ENCODE measurements around the gene ZNF740. TPM values are rescaled to one million over a fixed set of nuclear protein-coding genes. Genes with fewer than 3 reads are reported as not detected.
"Not testable (repeated sequence)": the region's sequence is repeated elsewhere in the genome, so short reads cannot be mapped to it uniquely, and the experiment has no call there.

ZNF740 gene
- polyA plus RNA-seq, 1 of the 3 experiments (the other 2 are of a cell fraction): 14.6 TPM

DNA sequence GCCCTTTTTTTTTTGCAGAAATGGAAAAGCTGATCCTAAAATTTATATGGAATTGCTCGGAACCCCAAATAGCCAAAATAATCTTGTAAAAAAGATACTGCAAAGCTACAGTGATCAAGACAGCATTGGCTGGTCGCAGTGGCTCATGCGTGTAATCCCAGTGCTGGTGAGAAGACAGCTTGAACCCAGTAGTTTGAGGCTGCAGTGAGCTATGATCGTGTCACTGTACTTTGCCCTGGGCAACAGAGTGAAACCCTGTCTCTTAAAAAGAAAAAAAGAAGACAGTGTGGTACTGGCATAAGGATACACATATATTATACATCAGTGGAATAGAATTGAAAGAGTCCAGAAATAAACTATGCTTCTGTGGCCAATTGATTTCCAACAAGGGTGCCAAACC is 21.1 kb downstream of the ZNF740 start (continued):
- TF ChIP-seq, protein P1, sequence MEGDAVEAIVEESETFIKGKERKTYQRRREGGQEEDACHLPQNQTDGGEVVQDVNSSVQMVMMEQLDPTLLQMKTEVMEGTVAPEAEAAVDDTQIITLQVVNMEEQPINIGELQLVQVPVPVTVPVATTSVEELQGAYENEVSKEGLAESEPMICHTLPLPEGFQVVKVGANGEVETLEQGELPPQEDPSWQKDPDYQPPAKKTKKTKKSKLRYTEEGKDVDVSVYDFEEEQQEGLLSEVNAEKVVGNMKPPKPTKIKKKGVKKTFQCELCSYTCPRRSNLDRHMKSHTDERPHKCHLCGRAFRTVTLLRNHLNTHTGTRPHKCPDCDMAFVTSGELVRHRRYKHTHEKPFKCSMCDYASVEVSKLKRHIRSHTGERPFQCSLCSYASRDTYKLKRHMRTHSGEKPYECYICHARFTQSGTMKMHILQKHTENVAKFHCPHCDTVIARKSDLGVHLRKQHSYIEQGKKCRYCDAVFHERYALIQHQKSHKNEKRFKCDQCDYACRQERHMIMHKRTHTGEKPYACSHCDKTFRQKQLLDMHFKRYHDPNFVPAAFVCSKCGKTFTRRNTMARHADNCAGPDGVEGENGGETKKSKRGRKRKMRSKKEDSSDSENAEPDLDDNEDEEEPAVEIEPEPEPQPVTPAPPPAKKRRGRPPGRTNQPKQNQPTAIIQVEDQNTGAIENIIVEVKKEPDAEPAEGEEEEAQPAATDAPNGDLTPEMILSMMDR (IDR thresholded peaks at IDR 0.05): no peak

DNA sequence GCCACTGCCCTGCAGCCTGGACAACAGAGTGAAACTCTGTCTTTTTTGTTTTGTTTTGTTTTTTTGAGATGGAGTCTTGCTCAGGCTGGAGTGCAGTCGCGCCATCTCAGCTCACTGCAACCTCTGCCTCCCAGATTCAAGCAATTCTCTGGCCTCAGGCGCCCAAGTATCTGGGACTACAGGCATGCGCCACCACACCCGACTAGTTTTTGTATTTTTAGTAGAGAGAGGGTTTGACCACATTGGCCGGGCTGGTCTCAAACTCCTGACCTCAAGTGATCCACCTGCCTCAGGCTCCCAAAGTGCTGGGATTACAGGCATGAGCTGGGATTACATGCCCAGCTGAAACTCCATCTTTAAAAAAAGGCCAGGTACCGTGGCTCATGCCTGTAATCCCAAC is 21.8 kb downstream of the ZNF740 start:
- H3K9me3 ChIP-seq; H3K4me2 ChIP-seq; DNase-seq; H3K36me3 ChIP-seq (replicated peaks in 1 of 2; ENCODE audit: control insufficient read depth in 1 of 2, insufficient read depth in 2 of 2, low read length in 1 of 2); H3K9me2 ChIP-seq; H3K4me3 ChIP-seq (ENCODE audit: low read depth in 2 of 2, low read length in 1 of 2); H3K27me3 ChIP-seq (ENCODE audit: insufficient read depth); H3F3A ChIP-seq (replicated peaks; ENCODE audit: insufficient read depth); POLR2A ChIA-PET; H4K20me1 ChIP-seq (ENCODE audit: insufficient read depth); H3K27ac ChIP-seq (ENCODE audit: low read depth in 2 of 2, low read length in 1 of 2); H3K79me2 ChIP-seq (ENCODE audit: insufficient read depth); H3K4me1 ChIP-seq (ENCODE audit: control insufficient read depth in 1 of 2, insufficient read depth in 2 of 2, low read depth in 1 of 2, low read length in 1 of 2); H2AFZ ChIP-seq (ENCODE audit: low read depth); H3K9ac ChIP-seq: not testable (repeated sequence)
- CTCF ChIA-PET: interaction anchor here (1.1 to 9.5 kb wide), 6 partner anchors 9 to 136 kb away, joined by 3 to 181 read pairs (median 8); partner anchors contain the start of genes ESPL1 and ITGB7
- WGBS (ENCODE audit: low lambda C conversion rate): 80% methylated on average over 7 of the region's 7 CpGs

DNA sequence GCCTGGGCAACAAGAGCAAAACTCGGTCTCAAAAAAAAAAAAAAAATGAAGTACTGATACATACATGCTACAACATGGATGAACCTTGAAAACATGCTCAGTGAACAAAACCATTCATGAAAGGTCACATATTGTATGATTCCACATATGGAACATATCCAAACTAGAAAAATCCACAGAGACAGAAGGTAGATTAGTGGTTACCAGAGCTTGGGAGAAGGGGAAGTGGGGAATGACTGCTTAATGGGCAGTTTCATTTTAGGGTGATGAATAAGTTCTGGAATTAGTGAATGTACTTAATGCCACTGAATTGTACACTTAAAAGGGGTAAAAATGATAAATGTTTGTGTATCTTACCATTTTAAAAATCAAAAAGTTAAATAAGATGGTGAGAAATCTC is 23.8 kb downstream of the ZNF740 start:
- Histone ChIP-seq H3F3A (replicated peaks; ENCODE audit: insufficient read depth) (peaks cover 9% of the 10 kb centered on the region), H4K20me1 (ENCODE audit: insufficient read depth) (no peaks in the 10 kb centered on the region), H3K36me3 (replicated peaks in 1 of 2; ENCODE audit: control insufficient read depth in 1 of 2, insufficient read depth in 2 of 2, low read length in 1 of 2) (no peaks in the 10 kb centered on the region), H3K9me3 (no peaks in the 10 kb centered on the region), H3K4me1 (ENCODE audit: control insufficient read depth in 1 of 2, insufficient read depth in 2 of 2, low read depth in 1 of 2, low read length in 1 of 2) (peaks cover 0 to 7% of the 10 kb centered on the region in 2 experiments; a peak in 1 of 4 replicates), H3K27me3 (ENCODE audit: insufficient read depth) (no peaks in the 10 kb centered on the region), H3K4me2 (no peak overlapping the region), H3K4me3 (ENCODE audit: low read depth in 2 of 2, low read length in 1 of 2) (no peak overlapping the region), H3K9me2 (no peaks in the 10 kb centered on the region), H3K27ac (ENCODE audit: low read depth in 2 of 2, low read length in 1 of 2) (no peak overlapping the region), H3K79me2 (ENCODE audit: insufficient read depth) (no peaks in the 10 kb centered on the region), H2AFZ (ENCODE audit: low read depth) (no peak overlapping the region), H3K9ac (no peak overlapping the region)
- TF ChIP-seq SMC3 (IDR thresholded peaks at IDR 0.05; ENCODE audit: low read depth, low read length) (no peak), GATA2 (CRISPR knock-in tag; IDR thresholded peaks at IDR 0.05) (no peak), NRF1 (IDR thresholded peaks at IDR 0.05; ENCODE audit: low read depth, low read length) (no peak), MEF2A (IDR thresholded peaks at IDR 0.05; ENCODE audit: borderline replicate concordance, low read depth) (no peak), IRF3 (IDR thresholded peaks at IDR 0.05; ENCODE audit: low read depth, low read length) (no peak), TAF1 (IDR thresholded peaks at IDR 0.05; ENCODE audit: borderline replicate concordance, low read depth, low read length) (no peak), RXRA (IDR thresholded peaks at IDR 0.05; ENCODE audit: borderline replicate concordance, low read depth) (no peak), FOXJ3 (CRISPR knock-in tag; IDR thresholded peaks at IDR 0.05) (no peak), TEAD4 (IDR thresholded peaks at IDR 0.05; ENCODE audit: borderline replicate concordance, insufficient read depth) (no peak), RCOR1 (IDR thresholded peaks at IDR 0.05; ENCODE audit: low read length) (no peak), SIN3A (IDR thresholded peaks at IDR 0.05; ENCODE audit: borderline replicate concordance, low read depth, low read length) (no peak), MXI1 (IDR thresholded peaks at IDR 0.05; ENCODE audit: low read depth, low read length) (no peak), FOXM1 (IDR thresholded peaks at IDR 0.05; ENCODE audit: low read depth) (no peak), RFX5 (IDR thresholded peaks at IDR 0.05; ENCODE audit: low read length) (no peak), EZH2phosphoT487 (IDR thresholded peaks at IDR 0.05; ENCODE audit: borderline replicate concordance, low read depth) (no peak), FOSL2 (IDR thresholded peaks at IDR 0.05; ENCODE audit: borderline replicate concordance, low read depth) (no peak)
- TF ChIP-seq, protein P1 (IDR thresholded peaks at IDR 0.05): no peak
- TF ChIP-seq, protein P2, sequence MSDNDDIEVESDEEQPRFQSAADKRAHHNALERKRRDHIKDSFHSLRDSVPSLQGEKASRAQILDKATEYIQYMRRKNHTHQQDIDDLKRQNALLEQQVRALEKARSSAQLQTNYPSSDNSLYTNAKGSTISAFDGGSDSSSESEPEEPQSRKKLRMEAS (IDR thresholded peaks at IDR 0.05; ENCODE audit: low read depth): no peak
- no peak for DNase-seq
- ChIA-PET POLR2A (no interaction called here), CTCF (interaction anchor here (0.8 to 1.2 kb wide), 5 partner anchors 17 to 68 kb away, joined by 3 read pairs; a partner anchor contains a TSS)
- 100% methylated on average over 1 of the region's 1 CpG for WGBS (ENCODE audit: low lambda C conversion rate)
